Medulla oblongata (tissue), 1 donor: ENCODE results near the gene CCN5.

Experiments
- DNase-seq: peaks from one replicate; pipeline ENCODE4 v3.0.0-alpha.2; 2015; ENCODE audit errors: extremely low spot score

The CCN5 gene

DNA sequence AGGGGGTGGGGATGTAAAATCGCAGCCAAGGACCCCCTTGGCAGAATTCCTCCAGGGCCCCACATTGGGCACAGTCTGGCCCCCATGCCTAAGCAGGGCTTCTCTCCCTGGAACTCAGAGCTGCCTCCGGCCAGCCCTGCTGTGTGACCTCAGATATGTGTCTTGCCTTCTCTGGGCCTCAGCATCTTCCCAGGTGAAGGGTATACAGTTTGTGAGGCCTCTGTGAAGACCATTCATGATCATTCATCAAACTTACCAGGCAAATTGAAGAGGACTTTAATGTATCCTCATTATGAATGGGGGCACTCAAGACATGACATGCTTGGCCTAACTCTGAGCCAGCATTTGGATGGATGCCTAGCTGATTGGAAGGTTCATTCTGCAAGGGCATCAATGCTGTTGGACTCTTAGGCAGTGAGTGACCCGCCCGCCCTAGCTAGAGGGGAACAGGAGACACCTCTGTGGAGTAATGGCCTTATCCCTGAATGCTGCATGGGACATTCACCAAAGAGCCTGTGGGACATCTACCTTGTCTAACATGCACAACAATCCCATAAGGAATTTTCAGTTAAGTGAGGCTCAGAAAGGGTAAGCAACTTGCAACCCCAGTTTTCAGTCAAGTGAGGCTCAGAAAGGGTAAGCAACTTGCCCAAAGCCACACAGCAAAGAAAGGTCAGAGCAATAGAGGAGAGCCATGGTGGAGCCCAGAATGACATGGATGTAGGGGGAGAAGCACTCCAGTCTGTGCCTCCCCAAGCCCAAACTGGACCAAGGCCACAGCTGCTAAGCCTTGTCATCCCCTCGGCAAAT, 535 bp downstream of the CCN5 start:
- DNase-seq = no peak

DNA sequence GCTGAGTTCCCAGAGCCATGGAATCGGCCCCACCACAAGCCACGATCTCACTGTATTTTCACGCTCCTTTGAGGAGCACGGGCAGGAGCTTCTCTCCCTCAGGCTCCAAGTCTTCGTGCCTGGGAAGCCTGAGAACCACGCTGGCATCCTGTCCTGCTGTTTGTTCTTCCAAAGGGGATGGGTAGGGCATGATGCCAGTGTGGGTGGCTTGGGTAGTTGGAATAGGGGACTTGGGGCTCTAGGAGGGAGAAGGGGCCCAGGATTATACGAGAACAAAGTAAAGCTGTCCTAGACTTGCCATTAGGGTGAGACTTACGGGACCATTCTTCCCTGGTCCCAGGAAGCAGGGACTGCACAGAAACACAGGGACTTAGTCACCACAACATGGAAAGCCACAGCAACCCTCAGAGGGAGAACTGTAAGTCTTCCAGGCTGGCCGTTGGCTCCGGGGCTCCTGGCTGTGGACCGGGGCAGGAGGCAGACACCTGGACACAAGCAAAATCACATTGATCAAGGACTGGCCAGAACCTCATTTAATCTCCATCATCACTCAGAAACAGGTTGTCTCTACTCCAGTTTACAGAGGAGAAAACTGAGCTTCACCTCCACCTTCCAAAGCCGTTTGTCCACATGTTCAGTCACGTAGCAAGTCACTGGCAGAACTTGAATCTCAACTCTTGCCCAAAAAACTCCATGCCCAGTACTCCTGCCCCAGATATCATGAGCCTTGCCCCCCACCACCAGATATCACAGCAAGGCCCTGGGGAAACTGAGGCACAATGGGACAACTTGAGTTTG, 1.3 kb downstream of the CCN5 start:
- no peak for DNase-seq

- DNase-seq = no peak
Observed at GRCh38 chr20:44717986-44718385, 2.8 kb downstream of the CCN5 start.

DNA sequence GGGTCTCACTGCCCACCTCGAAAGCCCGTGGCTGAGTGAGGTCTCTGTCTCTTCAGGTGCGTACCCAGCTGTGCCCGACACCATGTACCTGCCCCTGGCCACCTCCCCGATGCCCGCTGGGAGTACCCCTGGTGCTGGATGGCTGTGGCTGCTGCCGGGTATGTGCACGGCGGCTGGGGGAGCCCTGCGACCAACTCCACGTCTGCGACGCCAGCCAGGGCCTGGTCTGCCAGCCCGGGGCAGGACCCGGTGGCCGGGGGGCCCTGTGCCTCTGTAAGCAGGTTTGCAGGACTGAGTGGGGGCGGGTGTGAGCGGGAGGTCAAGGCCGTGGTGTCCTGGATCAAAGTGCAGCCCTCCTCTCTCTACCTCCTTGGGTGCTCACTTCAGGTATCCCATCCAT, 4.7 kb downstream of the CCN5 start:
- DNase-seq = no peak

GRCh38 chr20:44720621-44720996, 5.4 kb downstream of the CCN5 start:
- DNase-seq = peak; percentile 45

GRCh38 chr20:44720997-44721784, 6.0 kb downstream of the CCN5 start:
- no peak for DNase-seq

DNA sequence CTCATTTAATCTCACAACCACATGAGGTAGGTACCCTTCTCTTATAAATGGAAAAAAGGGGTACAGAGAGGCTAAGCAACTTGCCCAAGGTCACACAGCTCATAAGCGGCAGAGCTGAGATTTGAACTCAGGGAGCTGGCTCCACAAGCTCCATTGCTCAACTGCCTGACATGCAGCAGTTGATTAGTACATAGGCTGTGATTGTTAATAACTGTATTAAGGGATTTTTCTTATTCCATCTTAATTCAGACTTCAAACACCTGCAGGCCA, 6.6 kb downstream of the CCN5 start:
- DNase-seq = no peak

DNA sequence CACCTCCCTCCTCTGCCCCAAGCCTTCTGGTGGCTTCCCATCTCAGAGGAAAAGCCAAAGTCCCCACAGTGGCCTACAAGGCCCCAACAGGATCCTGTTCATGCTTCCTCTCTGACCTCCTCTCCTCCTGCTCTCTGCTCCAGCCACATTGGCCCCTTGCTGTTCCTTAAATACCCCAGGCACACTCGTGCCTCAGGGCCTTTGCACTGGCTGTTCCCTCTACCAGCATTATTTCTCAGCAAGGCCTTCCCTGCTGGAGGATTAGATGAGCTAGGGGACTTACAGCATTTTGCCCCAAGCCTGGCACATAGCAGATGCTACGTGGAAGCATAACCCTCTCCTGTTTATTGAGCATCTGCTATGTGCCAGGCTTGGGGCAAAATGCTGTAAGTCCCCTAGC, 7.8 kb downstream of the CCN5 start:
- no peak for DNase-seq

GRCh38 chr20:44723391-44723790, 8.2 kb downstream of the CCN5 start:
- no peak for DNase-seq

DNA sequence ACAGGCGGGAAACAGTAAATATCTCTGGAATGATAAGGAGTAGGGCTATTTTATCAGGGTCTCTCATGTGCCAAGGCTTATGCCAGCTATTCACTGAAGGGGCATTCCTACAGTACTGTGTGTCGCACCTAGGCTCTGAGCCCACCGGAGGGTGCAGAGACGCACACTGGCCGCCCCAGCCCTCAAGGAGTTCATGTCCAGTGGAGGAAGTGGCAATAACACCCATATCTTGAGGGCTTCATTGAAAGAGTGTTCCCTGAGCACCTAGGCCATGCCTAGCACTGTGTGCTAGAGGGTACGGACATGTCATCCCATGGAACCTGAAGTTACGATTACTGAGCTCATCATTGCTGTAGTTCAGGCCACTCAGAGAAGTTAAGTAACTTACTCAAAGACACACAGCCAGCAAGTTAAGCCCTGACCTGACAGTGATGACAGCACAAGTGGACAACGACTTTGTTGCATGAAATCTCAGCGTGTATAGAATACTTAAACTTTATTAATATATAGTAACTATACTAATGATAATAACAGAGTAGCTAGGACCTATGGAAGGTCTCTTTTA, 8.7 kb downstream of the CCN5 start:
- DNase-seq = no peak

- no peak for DNase-seq
Observed at GRCh38 chr20:44724423-44725091, 9.4 kb downstream of the CCN5 start.

- no peak for DNase-seq
Observed at GRCh38 chr20:44725837-44726236, 10.7 kb downstream of the CCN5 start.

DNA sequence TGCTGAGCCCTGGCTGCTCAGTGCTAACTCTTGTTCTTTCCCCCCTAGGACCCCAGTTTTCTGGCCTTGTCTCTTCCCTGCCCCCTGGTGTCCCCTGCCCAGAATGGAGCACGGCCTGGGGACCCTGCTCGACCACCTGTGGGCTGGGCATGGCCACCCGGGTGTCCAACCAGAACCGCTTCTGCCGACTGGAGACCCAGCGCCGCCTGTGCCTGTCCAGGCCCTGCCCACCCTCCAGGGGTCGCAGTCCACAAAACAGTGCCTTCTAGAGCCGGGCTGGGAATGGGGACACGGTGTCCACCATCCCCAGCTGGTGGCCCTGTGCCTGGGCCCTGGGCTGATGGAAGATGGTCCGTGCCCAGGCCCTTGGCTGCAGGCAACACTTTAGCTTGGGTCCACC, 11.9 kb downstream of the CCN5 start:
- DNase-seq = no peak

DNA sequence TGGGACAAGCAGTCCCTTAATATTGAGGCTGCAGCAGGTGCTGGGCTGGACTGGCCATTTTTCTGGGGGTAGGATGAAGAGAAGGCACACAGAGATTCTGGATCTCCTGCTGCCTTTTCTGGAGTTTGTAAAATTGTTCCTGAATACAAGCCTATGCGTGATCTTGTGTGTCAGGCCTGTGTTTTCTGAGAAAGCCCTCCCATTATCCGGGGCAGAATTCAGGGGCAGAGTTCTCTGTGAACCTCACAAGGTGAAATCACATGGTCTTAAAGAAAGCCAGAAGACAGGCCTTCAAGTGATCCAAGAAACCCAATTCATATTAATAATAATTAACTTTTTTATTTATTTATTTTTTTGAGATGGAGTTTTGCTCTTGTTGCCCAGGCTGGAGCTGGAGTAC, 12.5 kb downstream of the CCN5 start:
- DNase-seq = no peak

DNA sequence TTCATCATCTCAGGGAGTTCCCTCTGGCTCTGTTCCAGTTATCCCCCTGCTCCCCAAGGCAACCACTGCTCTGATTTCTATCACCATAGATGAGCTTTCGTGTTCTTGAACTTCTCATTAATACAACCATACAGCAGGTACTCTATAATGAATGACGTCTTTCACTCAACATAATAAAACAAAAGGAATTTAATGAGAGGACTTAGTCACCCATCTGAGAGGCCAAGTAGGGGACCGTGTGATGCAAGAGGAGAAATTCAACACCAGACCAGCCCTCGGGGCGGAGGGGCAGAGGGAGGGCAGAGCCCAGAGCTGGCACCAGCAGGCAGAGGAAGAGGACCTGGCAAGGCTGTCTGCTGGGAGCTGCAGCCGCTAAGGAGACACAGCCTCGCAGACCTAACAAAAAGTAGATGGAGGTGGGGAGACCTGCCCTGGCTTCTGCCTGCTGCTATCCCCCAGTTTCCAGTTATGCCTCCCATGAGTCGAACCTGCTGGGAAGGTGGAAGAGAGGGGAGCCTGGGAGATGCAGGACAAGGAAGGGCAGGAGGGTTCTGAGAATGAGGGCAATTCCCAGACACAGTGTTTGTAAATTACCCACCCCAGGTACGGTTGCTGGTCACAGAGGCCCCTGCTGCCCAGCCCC, 13.8 kb downstream of the CCN5 start:
- DNase-seq = peak; percentile 46

DNA sequence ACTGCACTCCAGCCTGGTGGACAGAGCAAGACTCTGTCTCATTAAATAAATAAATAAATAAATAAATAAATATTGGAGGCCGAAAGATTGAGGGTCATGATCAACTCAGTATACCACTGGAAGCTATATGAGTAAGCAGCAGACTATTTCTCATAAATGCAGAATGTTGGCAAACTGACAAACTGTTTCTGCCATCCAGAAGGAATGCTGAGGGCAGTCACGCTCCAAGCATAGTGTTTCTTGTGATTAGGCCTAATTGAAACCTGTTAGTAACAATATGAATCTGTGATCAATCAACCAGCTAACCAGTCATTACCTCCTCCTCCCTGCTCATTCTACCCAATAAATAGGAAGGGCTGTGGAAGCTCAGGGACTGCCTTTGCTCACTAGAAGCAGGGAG, 15.3 kb downstream of the CCN5 start:
- no peak for DNase-seq

DNA sequence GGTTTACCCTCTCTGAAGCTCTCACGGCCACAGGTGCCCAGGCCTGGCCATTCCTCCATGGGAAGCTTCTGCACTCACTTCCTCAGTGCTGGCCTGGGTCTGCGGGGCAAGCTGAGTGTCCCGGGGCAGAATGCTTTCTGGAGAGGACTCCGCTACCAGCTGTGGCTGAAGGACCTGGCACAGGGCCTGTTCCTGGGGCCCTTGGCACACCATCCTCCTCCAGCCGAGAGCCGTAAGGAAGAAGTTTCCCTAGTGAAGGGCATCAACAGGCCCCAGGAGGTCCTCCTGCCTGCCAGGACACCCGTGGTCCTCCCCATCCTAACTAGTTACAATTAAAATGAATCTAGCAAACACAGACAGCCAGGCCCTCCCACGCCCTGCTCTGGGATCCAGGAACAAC, 16.5 kb downstream of the CCN5 start:
- no peak for DNase-seq

- no peak for DNase-seq
Observed at GRCh38 chr20:44732327-44732726, 17.2 kb downstream of the CCN5 start.

GRCh38 chr20:44733341-44734069, 18.3 kb downstream of the CCN5 start:
- peak; percentile 84 for DNase-seq

GRCh38 chr20:44734938-44735337, 19.8 kb downstream of the CCN5 start:
- no peak for DNase-seq

DNA sequence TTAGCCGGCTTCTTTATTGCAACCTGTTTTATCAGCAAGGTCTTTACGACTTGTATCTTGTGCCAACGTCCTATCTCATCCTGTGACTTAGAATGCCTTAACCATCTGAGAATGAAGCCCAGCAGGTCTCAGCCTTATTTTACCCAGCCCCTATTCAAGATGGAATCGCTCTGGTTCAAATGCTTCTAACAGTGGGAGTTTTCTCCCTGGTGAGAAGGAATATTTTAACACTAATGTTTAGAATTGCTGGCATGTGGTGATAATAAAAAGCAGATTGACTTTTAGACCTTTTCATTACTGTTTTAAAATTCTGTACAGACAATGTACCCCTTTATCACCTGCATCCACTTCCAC, 20.6 kb downstream of the CCN5 start:
- DNase-seq = no peak
